ENCODE data around the gene INA. TPM values are rescaled to one million over a fixed set of nuclear protein-coding genes. Genes with fewer than 3 reads are reported as not detected.
"Not testable (repeated sequence)": the region's sequence is repeated elsewhere in the genome, so short reads cannot be mapped to it uniquely, and the experiment has no call there.

The INA gene
- total and polyA plus RNA-seq, 9 donors = 0.05 to 0.23 (median 0.05) TPM; not detected in 6

DNA sequence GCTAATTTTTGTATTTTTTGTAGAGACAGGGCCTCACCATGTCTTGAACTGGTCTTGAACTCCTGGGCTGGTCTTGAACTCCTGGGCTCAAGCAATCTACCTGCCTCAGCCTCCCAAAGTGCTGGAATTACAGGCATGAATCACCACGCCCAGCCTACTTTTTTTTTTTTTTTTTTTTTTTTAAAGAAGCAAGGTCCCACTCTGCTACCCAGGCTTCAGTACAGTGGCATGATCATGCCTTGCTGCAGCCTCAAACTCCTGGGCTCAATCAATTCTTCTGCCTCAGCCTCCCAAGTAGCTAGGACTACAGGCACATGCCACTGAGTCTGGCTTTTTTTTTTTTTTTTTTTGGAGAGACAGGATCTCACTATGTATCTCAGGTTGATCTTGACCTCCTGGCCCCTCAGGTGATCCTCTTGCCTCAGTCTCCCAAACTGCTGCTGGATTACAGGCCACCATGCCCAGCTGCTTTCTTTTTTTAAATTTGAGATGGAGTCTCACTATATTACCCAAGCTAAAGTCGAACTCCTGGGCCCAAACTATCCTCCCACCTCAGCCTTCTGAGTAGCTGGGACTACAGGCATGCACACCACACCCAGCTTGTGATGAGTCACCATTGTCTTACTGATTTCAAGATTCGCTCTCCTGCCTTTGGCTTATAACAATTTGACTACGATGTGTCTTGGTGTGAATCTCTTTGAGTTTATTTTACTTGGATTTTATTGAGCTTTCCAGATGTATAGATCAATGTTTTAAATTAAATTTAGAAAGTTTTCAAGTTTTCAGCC is 22.2 kb upstream of the INA start:
- Histone ChIP-seq H3K27me3 (no peaks in the 10 kb centered on the region), H3K27ac (no peak overlapping the region), H3K36me3 (no peaks in the 10 kb centered on the region), H3K4me3 (no peak overlapping the region), H3K9me3 (no peaks in the 10 kb centered on the region), H3K4me1 (ENCODE audit: insufficient read depth) (no peaks in the 10 kb centered on the region)
- no peak for TF ChIP-seq POLR2A (IDR thresholded peaks at IDR 0.05)
- TF ChIP-seq EP300 (IDR thresholded peaks at IDR 0.05) = no peak
- no peak for TF ChIP-seq CTCF (IDR thresholded peaks at IDR 0.05)
- DNase-seq = no peak
- intact Hi-C loops (cut with DNase I) = no loop called here
- 62 to 67% (median 66%) methylated on average over 4 of the region's 4 CpGs for WGBS, 3 donors

- DNase-seq = no peak
- H3K4me3 ChIP-seq = no peak overlapping the region
- H3K36me3 ChIP-seq = no peaks in the 10 kb centered on the region
- H3K27me3 ChIP-seq = no peaks in the 10 kb centered on the region
- no peak overlapping the region for H3K27ac ChIP-seq
- no peaks in the 10 kb centered on the region for H3K9me3 ChIP-seq
- intact Hi-C loops (cut with DNase I) = no loop called here
- WGBS, 3 donors = 88 to 95% (median 91%) methylated on average over 1 of the region's 1 CpG
- no peaks in the 10 kb centered on the region for H3K4me1 ChIP-seq (ENCODE audit: insufficient read depth)
- no peak for TF ChIP-seq POLR2A (IDR thresholded peaks at IDR 0.05)
- TF ChIP-seq CTCF (IDR thresholded peaks at IDR 0.05) = no peak
- TF ChIP-seq EP300 (IDR thresholded peaks at IDR 0.05) = no peak
These were observed 20.3 kb upstream of the INA start for GRCh38 chr10:103256613-103257012.

- Histone ChIP-seq H3K4me3 (no peak overlapping the region), H3K4me1 (ENCODE audit: insufficient read depth) (no peaks in the 10 kb centered on the region), H3K27ac (no peak overlapping the region), H3K36me3 (no peaks in the 10 kb centered on the region), H3K27me3 (no peaks in the 10 kb centered on the region), H3K9me3 (no peaks in the 10 kb centered on the region)
- intact Hi-C loops (cut with DNase I) = no loop called here
- TF ChIP-seq POLR2A (IDR thresholded peaks at IDR 0.05) = no peak
- no peak for TF ChIP-seq CTCF (IDR thresholded peaks at IDR 0.05)
- no peak for DNase-seq
These were observed 19.1 kb upstream of the INA start for GRCh38 chr10:103257812-103258211.

DNA sequence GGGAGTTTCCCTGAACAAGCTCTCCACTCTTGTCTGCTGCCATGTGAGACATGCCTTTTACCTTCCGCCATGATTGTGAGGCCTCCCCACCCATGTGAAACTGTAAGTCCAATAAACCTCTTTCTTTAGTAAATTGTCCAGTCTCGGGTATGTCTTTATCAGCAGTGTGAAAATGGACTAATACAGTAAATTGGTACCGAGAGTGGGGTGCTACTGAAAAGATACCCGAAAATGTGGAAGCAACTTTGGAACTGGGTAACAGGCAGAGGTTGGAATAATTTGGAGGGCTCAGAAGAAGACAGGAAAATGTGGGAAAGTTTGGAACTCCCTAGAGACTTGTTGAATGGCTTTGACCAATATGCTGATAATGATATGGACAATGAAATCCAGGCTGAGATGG is 18.0 kb upstream of the INA start:
- 87 to 92% (median 88%) methylated on average over 4 of the region's 4 CpGs for WGBS, 3 donors
- H3K27me3 ChIP-seq; H3K4me3 ChIP-seq; DNase-seq; H3K27ac ChIP-seq; H3K4me1 ChIP-seq (ENCODE audit: insufficient read depth); H3K9me3 ChIP-seq; H3K36me3 ChIP-seq; intact Hi-C loops (cut with DNase I): not testable (repeated sequence)

GRCh38 chr10:103259989-103260388 is 16.9 kb upstream of the INA start:
- no peaks in the 10 kb centered on the region for H3K4me1 ChIP-seq (ENCODE audit: insufficient read depth)
- H3K27ac ChIP-seq = no peak overlapping the region
- H3K9me3 ChIP-seq = no peaks in the 10 kb centered on the region
- DNase-seq = no peak
- intact Hi-C loops (cut with DNase I) = no loop called here
- no peaks in the 10 kb centered on the region for H3K27me3 ChIP-seq
- H3K4me3 ChIP-seq = no peak overlapping the region
- WGBS, 3 donors = 88 to 89% (median 89%) methylated on average over 5 of the region's 5 CpGs
- H3K36me3 ChIP-seq = no peaks in the 10 kb centered on the region
- TF ChIP-seq CTCF (IDR thresholded peaks at IDR 0.05) (no peak), POLR2A (IDR thresholded peaks at IDR 0.05) (no peak), EP300 (IDR thresholded peaks at IDR 0.05) (no peak)

All from ovary (tissue), 9 donors.